Gastroesophageal sphincter (tissue), 3 donors: ENCODE results near the gene L1CAM.

Experiments used
- EP300 ChIP-seq: sonication (generic); formaldehyde crosslinking; IDR thresholded peaks from one replicate; pipeline ENCODE4 v1.6.1; 2017; ENCODE audit warnings: antibody characterized with exemption, mild to moderate bottlenecking
- POLR2A ChIP-seq, 2 donors: fragments of 450-650 bp; IDR thresholded peaks; one replicate each; pipeline ENCODE4 v1.6.1; 2017; ENCODE audit warnings: antibody characterized with exemption in 2 of 2, mild to moderate bottlenecking in 2 of 2, moderate library complexity in 1 of 2
- POLR2AphosphoS5 ChIP-seq: sonication (generic); formaldehyde crosslinking; IDR thresholded peaks from one replicate; pipeline ENCODE4 v1.6.1; 2017; ENCODE audit warnings: antibody characterized with exemption
- TF ChIP-seq, protein P1 (sequence below), 4 experiments: fragments of 200-600 bp in 2 of 4; fragments of 450-650 bp in 2 of 4; sonication (generic) in 1 of 4; IDR thresholded peaks; one replicate each; pipeline ENCODE4 v1.5.1; 2017 to 2019; ENCODE audit warnings: antibody characterized with exemption in 4 of 4, mild to moderate bottlenecking in 2 of 4, moderate library complexity in 2 of 4

DNA sequence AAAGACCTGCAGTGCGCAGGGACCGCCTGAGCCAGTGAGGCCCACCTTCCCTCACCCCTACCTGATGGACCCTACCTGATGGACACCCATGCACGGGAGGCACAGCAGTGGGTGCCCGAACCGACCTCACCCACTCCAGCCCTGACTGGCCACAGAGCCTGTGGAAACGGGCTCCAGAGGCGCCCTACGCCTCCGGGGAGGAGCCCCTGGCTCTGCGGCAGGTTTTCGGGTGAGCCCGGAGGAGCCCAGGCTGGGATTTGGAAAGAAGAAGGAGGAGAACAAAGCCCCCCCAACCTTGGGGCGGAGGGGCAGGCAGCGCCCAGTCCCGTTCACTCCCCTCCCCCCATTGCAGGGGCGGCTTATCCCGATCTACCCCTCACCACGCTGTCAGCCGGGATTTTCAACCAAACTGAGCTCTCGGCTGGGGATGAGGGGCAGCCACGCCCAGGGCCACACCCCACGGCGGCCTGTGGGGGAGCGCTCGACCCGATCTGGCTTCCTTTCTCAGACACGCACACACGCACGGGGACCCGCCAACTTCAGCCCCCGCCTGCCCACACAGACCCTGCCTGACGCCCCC lies 675 bp downstream of the L1CAM start:
- TF ChIP-seq, protein P1, sequence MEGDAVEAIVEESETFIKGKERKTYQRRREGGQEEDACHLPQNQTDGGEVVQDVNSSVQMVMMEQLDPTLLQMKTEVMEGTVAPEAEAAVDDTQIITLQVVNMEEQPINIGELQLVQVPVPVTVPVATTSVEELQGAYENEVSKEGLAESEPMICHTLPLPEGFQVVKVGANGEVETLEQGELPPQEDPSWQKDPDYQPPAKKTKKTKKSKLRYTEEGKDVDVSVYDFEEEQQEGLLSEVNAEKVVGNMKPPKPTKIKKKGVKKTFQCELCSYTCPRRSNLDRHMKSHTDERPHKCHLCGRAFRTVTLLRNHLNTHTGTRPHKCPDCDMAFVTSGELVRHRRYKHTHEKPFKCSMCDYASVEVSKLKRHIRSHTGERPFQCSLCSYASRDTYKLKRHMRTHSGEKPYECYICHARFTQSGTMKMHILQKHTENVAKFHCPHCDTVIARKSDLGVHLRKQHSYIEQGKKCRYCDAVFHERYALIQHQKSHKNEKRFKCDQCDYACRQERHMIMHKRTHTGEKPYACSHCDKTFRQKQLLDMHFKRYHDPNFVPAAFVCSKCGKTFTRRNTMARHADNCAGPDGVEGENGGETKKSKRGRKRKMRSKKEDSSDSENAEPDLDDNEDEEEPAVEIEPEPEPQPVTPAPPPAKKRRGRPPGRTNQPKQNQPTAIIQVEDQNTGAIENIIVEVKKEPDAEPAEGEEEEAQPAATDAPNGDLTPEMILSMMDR (IDR thresholded peaks at IDR 0.05), result no peak
- TF ChIP-seq POLR2AphosphoS5 (no peak), POLR2A (IDR thresholded peaks at IDR 0.05) (no peak), EP300 (no peak)
